ENCODE results near the gene SEPSECS. TPM values are rescaled to one million over a fixed set of nuclear protein-coding genes. Genes with fewer than 3 reads are reported as not detected.

The SEPSECS gene
- total and polyA plus RNA-seq, 2 of the 8 experiments (the other 6 are each of a cell fraction or from before 2014, with no cell fraction given) = 1.9 to 4.1 TPM

DNA sequence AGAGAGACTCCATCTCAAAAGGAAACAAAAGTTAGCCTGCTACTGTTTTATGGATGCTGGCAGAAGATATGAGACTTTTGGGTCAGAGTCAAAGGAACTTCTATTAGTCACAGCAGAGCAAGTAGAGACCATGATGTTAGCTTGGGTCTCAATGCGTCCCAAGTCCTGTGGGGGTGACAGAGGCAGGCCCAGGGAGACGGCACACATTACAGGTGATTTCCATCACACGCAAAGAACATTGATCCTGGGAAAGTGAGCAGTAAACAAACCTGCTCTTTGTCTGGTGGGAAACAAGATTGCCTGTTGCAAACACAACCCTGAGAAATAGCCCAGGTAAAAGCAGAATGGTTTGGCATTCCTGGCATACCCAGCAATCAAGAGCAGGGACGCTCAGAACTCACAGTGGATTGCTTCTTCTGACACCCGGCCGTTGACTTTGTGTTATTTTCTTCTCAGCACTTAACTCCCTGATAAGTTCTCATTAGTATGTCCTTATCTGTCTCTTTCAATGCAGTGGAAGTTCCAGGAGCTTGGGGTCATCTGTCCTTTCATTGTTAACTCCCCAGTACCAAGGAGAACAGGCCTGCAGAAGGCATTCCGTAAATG is 78.3 kb downstream of the SEPSECS start:
- Histone ChIP-seq H3K23me2 (ENCODE audit: low read depth, low read length) (no peaks in the 10 kb centered on the region), H3K27ac (ENCODE audit: low read depth, low read length) (no peak overlapping the region), H3K4me1 (replicated peaks in 1 of 4; ENCODE audit: control insufficient read depth in 3 of 4, insufficient read depth in 4 of 4, low read length in 3 of 4) (no peaks in the 10 kb centered on the region; a peak in 2 of 7 replicates), H3K9ac (replicated peaks in 1 of 4; ENCODE audit: extremely low read depth in 1 of 4, low read depth in 3 of 4, low read length in 3 of 4) (no peak overlapping the region), H2BK5ac (ENCODE audit: low read depth, low read length) (no peak overlapping the region), H3K23ac (ENCODE audit: insufficient read length) (no peak overlapping the region), H3K18ac (ENCODE audit: extremely low read depth, low read length) (no peak overlapping the region), H2BK12ac (ENCODE audit: low read depth, low read length) (no peak overlapping the region), H4K20me1 (replicated peaks in 1 of 2; ENCODE audit: control insufficient read depth in 1 of 2, insufficient read depth in 2 of 2, low read length in 2 of 2) (no peaks in the 10 kb centered on the region), H3K36me3 (ENCODE audit: control insufficient read depth in 2 of 4, insufficient read depth in 4 of 4, low read length in 3 of 4) (no peaks in the 10 kb centered on the region), H3K56ac (replicated peaks; ENCODE audit: insufficient read length, low read depth, low read length) (no peak overlapping the region), H3K4me2 (ENCODE audit: insufficient read depth in 1 of 2, low read depth in 2 of 2, low read length in 2 of 2) (no peak overlapping the region), H2AFZ (ENCODE audit: low read length) (no peak overlapping the region), H3K4me3 (ENCODE audit: extremely low read depth in 1 of 4, insufficient read depth in 2 of 4, low read depth in 3 of 4, low read length in 4 of 4) (no peak overlapping the region), H2BK20ac (ENCODE audit: low read length) (no peak overlapping the region), H3K27me3 (replicated peaks in 1 of 4; ENCODE audit: control insufficient read depth in 3 of 4, extremely low read depth in 1 of 4, insufficient read depth in 3 of 4, low read length in 3 of 4) (no peaks in the 10 kb centered on the region), H2AK5ac (ENCODE audit: low read depth, low read length) (no peak overlapping the region), H3K14ac (ENCODE audit: insufficient read length) (no peak overlapping the region), H2BK15ac (ENCODE audit: low read length) (no peak overlapping the region), H3K79me2 (ENCODE audit: control insufficient read depth in 1 of 2, insufficient read depth in 2 of 2, low read length in 2 of 2) (no peaks in the 10 kb centered on the region), H3K79me1 (ENCODE audit: low read depth, low read length) (no peaks in the 10 kb centered on the region), H4K5ac (ENCODE audit: insufficient read length, low read depth, low read length) (no peak overlapping the region), H2BK120ac (replicated peaks; ENCODE audit: low read depth, low read length) (no peak overlapping the region), H4K8ac (ENCODE audit: extremely low read depth, insufficient read depth, low read length) (no peak overlapping the region), H3K4ac (replicated peaks; ENCODE audit: insufficient read length, low read depth, low read length) (no peak overlapping the region), H4K91ac (replicated peaks; ENCODE audit: insufficient read length, low read length) (no peak overlapping the region), H3K9me3 (ENCODE audit: insufficient read depth in 2 of 2, low read depth in 1 of 2, low read length in 1 of 2) (no peaks in the 10 kb centered on the region)
- POLR2A ChIA-PET (ENCODE audit: partially characterized antibody) = no interaction called here
- TF ChIP-seq TEAD4 (IDR thresholded peaks at IDR 0.05; ENCODE audit: low read depth, low read length) (peak; percentile 74), RBBP5 (IDR thresholded peaks at IDR 0.05; ENCODE audit: borderline replicate concordance, low read depth, low read length) (no peak), NANOG (IDR thresholded peaks at IDR 0.05; ENCODE audit: insufficient read depth, low read depth, low read length, poor library complexity, severe bottlenecking) (peak; percentile 79)
- FAIRE-seq (no peak), DNase-seq (ENCODE audit: low read depth in 1 of 2, low spot score in 2 of 2) (no peak)
- CTCF ChIA-PET (ENCODE audit: partially characterized antibody) = interaction anchor here (1.4 to 2.2 kb wide), 4 partner anchors 10 to 63 kb away, joined by 3 to 7 read pairs (median 3); no protein-coding TSS in a partner anchor
- WGBS, 2 experiments (ENCODE audit: extremely low coverage in 1 of 2, insufficient coverage in 1 of 2, insufficient read length in 1 of 2, insufficient replicate concordance in 2 of 2, low coverage in 1 of 2, low lambda C conversion rate in 2 of 2, missing lambda C conversion rate in 1 of 2) = 84% methylated on average over 7 of the region's 7 CpGs; no CpG with 5 or more reads in 1 of the 2 experiments

Data from H1 (cell line).